ENCODE results near the gene PRDM2. TPM values are rescaled to one million over a fixed set of nuclear protein-coding genes. Genes with fewer than 3 reads are reported as not detected.

Gene PRDM2
- polyA plus RNA-seq, 1 of the 3 experiments (the other 2 are of a cell fraction), result 7.2 TPM

DNA sequence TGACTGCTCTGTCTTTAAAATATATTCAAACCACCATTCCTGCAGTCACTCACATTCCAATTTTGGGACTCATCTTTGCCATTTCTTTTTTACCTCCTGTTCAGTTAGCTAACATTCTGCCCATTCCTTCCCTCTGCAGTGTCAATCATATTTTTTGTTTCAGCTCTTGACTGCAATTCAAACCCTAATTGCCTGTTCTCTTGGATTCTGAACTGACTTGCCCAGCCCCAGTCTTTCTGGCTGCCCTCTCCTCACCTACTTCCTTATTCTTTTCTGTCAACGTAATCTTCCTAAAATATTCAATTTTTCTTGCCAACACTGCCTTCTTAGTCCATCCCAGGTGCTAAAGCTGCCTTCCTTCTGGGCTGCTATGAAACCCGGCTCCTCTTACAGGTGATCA lies 6.1 kb downstream of the PRDM2 start:
- no peaks in the 10 kb centered on the region for H4K20me1 ChIP-seq (ENCODE audit: insufficient read depth)
- H3K9me2 ChIP-seq, result no peaks in the 10 kb centered on the region
- H3F3A ChIP-seq (replicated peaks; ENCODE audit: insufficient read depth), result peaks cover 8% of the 10 kb centered on the region
- peaks cover 8% of the 10 kb centered on the region for H3K79me2 ChIP-seq (ENCODE audit: insufficient read depth)
- H3K4me3 ChIP-seq (ENCODE audit: low read depth in 2 of 2, low read length in 1 of 2), result no peak overlapping the region
- no peaks in the 10 kb centered on the region for H3K36me3 ChIP-seq (replicated peaks in 1 of 2; ENCODE audit: control insufficient read depth in 1 of 2, insufficient read depth in 2 of 2, low read length in 1 of 2)
- no peak overlapping the region for H3K4me2 ChIP-seq
- H2AFZ ChIP-seq (ENCODE audit: low read depth), result no peak overlapping the region
- CTCF ChIA-PET, result no interaction called here
- H3K27me3 ChIP-seq (ENCODE audit: insufficient read depth), result no peaks in the 10 kb centered on the region
- POLR2A ChIA-PET, result no interaction called here
- DNase-seq, result no peak
- no peaks in the 10 kb centered on the region for H3K9me3 ChIP-seq
- WGBS (ENCODE audit: low lambda C conversion rate), result 85% methylated on average over 2 of the region's 2 CpGs
- H3K9ac ChIP-seq, result no peak overlapping the region
- TF ChIP-seq CHD2 (IDR thresholded peaks at IDR 0.05; ENCODE audit: low read length, partially characterized antibody), result no peak
- no peaks in the 10 kb centered on the region; a peak in 1 of 4 replicates for H3K4me1 ChIP-seq (ENCODE audit: control insufficient read depth in 1 of 2, insufficient read depth in 2 of 2, low read depth in 1 of 2, low read length in 1 of 2)
- no peak overlapping the region for H3K27ac ChIP-seq (ENCODE audit: low read depth in 2 of 2, low read length in 1 of 2)

- Histone ChIP-seq H3K27ac (ENCODE audit: low read depth in 2 of 2, low read length in 1 of 2) (no peak overlapping the region), H3K4me2 (no peak overlapping the region), H3K36me3 (replicated peaks in 1 of 2; ENCODE audit: control insufficient read depth in 1 of 2, insufficient read depth in 2 of 2, low read length in 1 of 2) (no peaks in the 10 kb centered on the region), H3K4me1 (ENCODE audit: control insufficient read depth in 1 of 2, insufficient read depth in 2 of 2, low read depth in 1 of 2, low read length in 1 of 2) (no peaks in the 10 kb centered on the region; a peak in 1 of 4 replicates), H3K27me3 (ENCODE audit: insufficient read depth) (no peaks in the 10 kb centered on the region), H2AFZ (ENCODE audit: low read depth) (no peak overlapping the region), H3K9me2 (no peaks in the 10 kb centered on the region), H4K20me1 (ENCODE audit: insufficient read depth) (no peaks in the 10 kb centered on the region), H3K79me2 (ENCODE audit: insufficient read depth) (peaks cover 8% of the 10 kb centered on the region), H3F3A (replicated peaks; ENCODE audit: insufficient read depth) (peaks cover 2% of the 10 kb centered on the region), H3K4me3 (ENCODE audit: low read depth in 2 of 2, low read length in 1 of 2) (no peak overlapping the region), H3K9me3 (no peaks in the 10 kb centered on the region), H3K9ac (no peak overlapping the region)
- ChIA-PET POLR2A (no interaction called here), CTCF (no interaction called here)
- WGBS (ENCODE audit: low lambda C conversion rate), result 90% methylated on average over 3 of the region's 3 CpGs
- DNase-seq, result no peak
- TF ChIP-seq GATA2 (CRISPR knock-in tag; IDR thresholded peaks at IDR 0.05) (no peak), ELF1 (IDR thresholded peaks at IDR 0.05) (no peak), USF2 (IDR thresholded peaks at IDR 0.05; ENCODE audit: borderline replicate concordance, low read depth, low read length) (no peak), NFIC (IDR thresholded peaks at IDR 0.05; ENCODE audit: borderline replicate concordance) (no peak), CHD2 (IDR thresholded peaks at IDR 0.05; ENCODE audit: low read length, partially characterized antibody) (no peak), PBX3 (IDR thresholded peaks at IDR 0.05) (no peak), RAD21 (IDR thresholded peaks at IDR 0.05; ENCODE audit: low read length) (no peak), RCOR1 (IDR thresholded peaks at IDR 0.05; ENCODE audit: low read length) (no peak), TAF1 (IDR thresholded peaks at IDR 0.05; ENCODE audit: borderline replicate concordance, low read depth, low read length) (no peak), GABPA (IDR thresholded peaks at IDR 0.05; ENCODE audit: low read depth) (no peak), YY1 (IDR thresholded peaks at IDR 0.05; ENCODE audit: low read depth) (no peak)
- TF ChIP-seq, protein P1, sequence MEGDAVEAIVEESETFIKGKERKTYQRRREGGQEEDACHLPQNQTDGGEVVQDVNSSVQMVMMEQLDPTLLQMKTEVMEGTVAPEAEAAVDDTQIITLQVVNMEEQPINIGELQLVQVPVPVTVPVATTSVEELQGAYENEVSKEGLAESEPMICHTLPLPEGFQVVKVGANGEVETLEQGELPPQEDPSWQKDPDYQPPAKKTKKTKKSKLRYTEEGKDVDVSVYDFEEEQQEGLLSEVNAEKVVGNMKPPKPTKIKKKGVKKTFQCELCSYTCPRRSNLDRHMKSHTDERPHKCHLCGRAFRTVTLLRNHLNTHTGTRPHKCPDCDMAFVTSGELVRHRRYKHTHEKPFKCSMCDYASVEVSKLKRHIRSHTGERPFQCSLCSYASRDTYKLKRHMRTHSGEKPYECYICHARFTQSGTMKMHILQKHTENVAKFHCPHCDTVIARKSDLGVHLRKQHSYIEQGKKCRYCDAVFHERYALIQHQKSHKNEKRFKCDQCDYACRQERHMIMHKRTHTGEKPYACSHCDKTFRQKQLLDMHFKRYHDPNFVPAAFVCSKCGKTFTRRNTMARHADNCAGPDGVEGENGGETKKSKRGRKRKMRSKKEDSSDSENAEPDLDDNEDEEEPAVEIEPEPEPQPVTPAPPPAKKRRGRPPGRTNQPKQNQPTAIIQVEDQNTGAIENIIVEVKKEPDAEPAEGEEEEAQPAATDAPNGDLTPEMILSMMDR (IDR thresholded peaks at IDR 0.05), result no peak
Measured at GRCh38 chr1:13707164-13707563, 7.2 kb downstream of the PRDM2 start.
